Activated T-cell treated with anti-CD3 and anti-CD28 coated beads, Interleukin-2, amount 50 U/mL, for 4 hours (primary cell): ENCODE results near the gene GLP2R. TPM values are rescaled to one million over a fixed set of nuclear protein-coding genes. Genes with fewer than 3 reads are reported as not detected.
"Not testable (repeated sequence)": the region's sequence is repeated elsewhere in the genome, so short reads cannot be mapped to it uniquely, and the experiment has no call there.

Source experiments
- ATAC-seq, 2 donors: fragments of 200-7000 bp; cut with Tn5 transposase; one replicate each; pipeline ENCODE4 v1.10.0; 2021
- DNase-seq: peaks from one replicate; pipeline ENCODE4 v3.0.0-alpha.2; 2020
- H3K27me3 Mint-ChIP-seq: one replicate; pipeline ENCODE4 v1.8.0; 2021; ENCODE audit warnings: low read depth, mixed read lengths
- H3K36me3 Mint-ChIP-seq: one replicate; pipeline ENCODE4 v1.8.0; 2022; ENCODE audit warnings: mixed read lengths; ENCODE audit not compliant: insufficient read depth
- H3K4me1 Mint-ChIP-seq: one replicate; pipeline ENCODE4 v1.8.0; 2021; ENCODE audit warnings: low read depth, mixed read lengths
- H3K4me3 Mint-ChIP-seq: one replicate; pipeline ENCODE4 v1.8.0; 2021; ENCODE audit warnings: mild to moderate bottlenecking, moderate library complexity, mixed read lengths
- H3K9me3 Mint-ChIP-seq: one replicate; pipeline ENCODE4 v1.8.0; 2021; ENCODE audit warnings: mixed read lengths
- total RNA-seq, 3 donors: library from RNA; stranded (reverse); gene quantifications; one replicate each; pipeline ENCODE4 v1.2.1, GENCODE V29; 2021

GLP2R gene
- total RNA-seq, 3 donors from 2014 or later = not detected

GRCh38 chr17:9906616-9907015, 80.9 kb downstream of the GLP2R start:
- no peak for ATAC-seq
- H3K36me3 Mint-ChIP-seq = no peaks in the 10 kb centered on the region

GRCh38 chr17:9907131-9907530, 81.4 kb downstream of the GLP2R start:
- Mint-ChIP-seq H3K4me1 (no peaks in the 10 kb centered on the region), H3K36me3 (no peaks in the 10 kb centered on the region), H3K27me3 (no peaks in the 10 kb centered on the region), H3K9me3 (no peaks in the 10 kb centered on the region), H3K4me3 (no peak overlapping the region)
- DNase-seq (no peak), ATAC-seq (no peak)

More at GRCh38 chr17:9906616-9907015, 80.9 kb downstream of the GLP2R start:
- Mint-ChIP-seq H3K27me3 (no peaks in the 10 kb centered on the region), H3K4me3 (no peak overlapping the region), H3K4me1 (no peaks in the 10 kb centered on the region), H3K9me3 (no peaks in the 10 kb centered on the region)
- no peak for DNase-seq

- H3K36me3 Mint-ChIP-seq = no peaks in the 10 kb centered on the region
- H3K4me1 Mint-ChIP-seq = no peaks in the 10 kb centered on the region
- ATAC-seq (no peak), DNase-seq (no peak)
- no peak overlapping the region for H3K4me3 Mint-ChIP-seq
- no peaks in the 10 kb centered on the region for H3K9me3 Mint-ChIP-seq
- H3K27me3 Mint-ChIP-seq = no peaks in the 10 kb centered on the region
Observed at GRCh38 chr17:9907883-9908648, 82.3 kb downstream of the GLP2R start.

GRCh38 chr17:9908649-9909042, 82.9 kb downstream of the GLP2R start:
- DNase-seq (no peak), ATAC-seq (no peak)
- H3K9me3 Mint-ChIP-seq = no peaks in the 10 kb centered on the region
- H3K36me3 Mint-ChIP-seq = no peaks in the 10 kb centered on the region
- no peaks in the 10 kb centered on the region for H3K27me3 Mint-ChIP-seq
- H3K4me1 Mint-ChIP-seq = no peaks in the 10 kb centered on the region
- H3K4me3 Mint-ChIP-seq = no peak overlapping the region

- ATAC-seq (no peak), DNase-seq (no peak)
- Mint-ChIP-seq H3K36me3 (no peaks in the 10 kb centered on the region), H3K4me1 (no peaks in the 10 kb centered on the region), H3K4me3 (no peak overlapping the region), H3K9me3 (no peaks in the 10 kb centered on the region), H3K27me3 (no peaks in the 10 kb centered on the region)
Observed at GRCh38 chr17:9911089-9911488, 85.4 kb downstream of the GLP2R start.

GRCh38 chr17:9912121-9913099, 86.7 kb downstream of the GLP2R start:
- H3K4me1 Mint-ChIP-seq = no peaks in the 10 kb centered on the region
- H3K4me3 Mint-ChIP-seq = no peak overlapping the region
- ATAC-seq = no peak

GRCh38 chr17:9913476-9913875, 87.8 kb downstream of the GLP2R start:
- H3K9me3 Mint-ChIP-seq = no peaks in the 10 kb centered on the region
- H3K36me3 Mint-ChIP-seq = no peaks in the 10 kb centered on the region
- ATAC-seq (no peak), DNase-seq (no peak)
- no peaks in the 10 kb centered on the region for H3K4me1 Mint-ChIP-seq
- no peak overlapping the region for H3K4me3 Mint-ChIP-seq
- no peaks in the 10 kb centered on the region for H3K27me3 Mint-ChIP-seq

More at GRCh38 chr17:9912121-9913099, 86.7 kb downstream of the GLP2R start:
- Mint-ChIP-seq H3K27me3 (no peaks in the 10 kb centered on the region), H3K36me3 (no peaks in the 10 kb centered on the region), H3K9me3 (no peaks in the 10 kb centered on the region)
- DNase-seq = no peak

- DNase-seq (no peak), ATAC-seq (no peak)
- no peaks in the 10 kb centered on the region for H3K9me3 Mint-ChIP-seq
- H3K36me3 Mint-ChIP-seq = no peaks in the 10 kb centered on the region
- no peaks in the 10 kb centered on the region for H3K4me1 Mint-ChIP-seq
- H3K4me3 Mint-ChIP-seq = no peak overlapping the region
- H3K27me3 Mint-ChIP-seq = no peaks in the 10 kb centered on the region
Observed at GRCh38 chr17:9916108-9916507, 90.4 kb downstream of the GLP2R start.

- H3K9me3 Mint-ChIP-seq = no peaks in the 10 kb centered on the region
- no peaks in the 10 kb centered on the region for H3K27me3 Mint-ChIP-seq
- H3K36me3 Mint-ChIP-seq = no peaks in the 10 kb centered on the region
- no peak overlapping the region for H3K4me3 Mint-ChIP-seq
- DNase-seq (no peak), ATAC-seq (no peak)
- H3K4me1 Mint-ChIP-seq = no peaks in the 10 kb centered on the region
Observed at GRCh38 chr17:9917131-9917530, 91.4 kb downstream of the GLP2R start.

- DNase-seq (no peak), ATAC-seq (no peak)
- H3K4me3 Mint-ChIP-seq = no peak overlapping the region
- H3K27me3 Mint-ChIP-seq = no peaks in the 10 kb centered on the region
- no peaks in the 10 kb centered on the region for H3K9me3 Mint-ChIP-seq
- H3K36me3 Mint-ChIP-seq = no peaks in the 10 kb centered on the region
- no peaks in the 10 kb centered on the region for H3K4me1 Mint-ChIP-seq
Observed at GRCh38 chr17:9917801-9918200, 92.1 kb downstream of the GLP2R start.

- Mint-ChIP-seq H3K4me3 (no peak overlapping the region), H3K9me3 (no peaks in the 10 kb centered on the region), H3K27me3 (no peaks in the 10 kb centered on the region), H3K4me1 (no peaks in the 10 kb centered on the region), H3K36me3 (no peaks in the 10 kb centered on the region)
- DNase-seq (no peak), ATAC-seq (no peak)
Observed at GRCh38 chr17:9918352-9918751, 92.6 kb downstream of the GLP2R start.

GRCh38 chr17:9918804-9919352, 93.2 kb downstream of the GLP2R start:
- DNase-seq (no peak), ATAC-seq (no peak)
- no peak overlapping the region for H3K4me3 Mint-ChIP-seq
- no peaks in the 10 kb centered on the region for H3K27me3 Mint-ChIP-seq
- H3K4me1 Mint-ChIP-seq = no peaks in the 10 kb centered on the region
- H3K9me3 Mint-ChIP-seq = no peaks in the 10 kb centered on the region
- H3K36me3 Mint-ChIP-seq = no peaks in the 10 kb centered on the region

GRCh38 chr17:9921216-9921615, 95.5 kb downstream of the GLP2R start:
- H3K9me3 Mint-ChIP-seq, DNase-seq, H3K27me3 Mint-ChIP-seq, ATAC-seq, H3K4me1 Mint-ChIP-seq, H3K36me3 Mint-ChIP-seq, H3K4me3 Mint-ChIP-seq: not testable (repeated sequence)

GRCh38 chr17:9922012-9922848, 96.5 kb downstream of the GLP2R start:
- ATAC-seq (no peak), DNase-seq (no peak)
- H3K36me3 Mint-ChIP-seq = no peaks in the 10 kb centered on the region
- no peaks in the 10 kb centered on the region for H3K27me3 Mint-ChIP-seq
- peaks cover 2% of the 10 kb centered on the region for H3K4me1 Mint-ChIP-seq
- H3K4me3 Mint-ChIP-seq = no peak overlapping the region
- no peaks in the 10 kb centered on the region for H3K9me3 Mint-ChIP-seq
